NCI-H345 (cell line): ENCODE data around the gene FEM1A.
"Not testable (repeated sequence)": the region's sequence is repeated elsewhere in the genome, so short reads cannot be mapped to it uniquely, and the experiment has no call there.

Experiments used
- DNase-seq: peaks from one replicate; lab custom pipeline; 2025; lab: John Stamatoyannopoulos, UW

FEM1A gene

DNA sequence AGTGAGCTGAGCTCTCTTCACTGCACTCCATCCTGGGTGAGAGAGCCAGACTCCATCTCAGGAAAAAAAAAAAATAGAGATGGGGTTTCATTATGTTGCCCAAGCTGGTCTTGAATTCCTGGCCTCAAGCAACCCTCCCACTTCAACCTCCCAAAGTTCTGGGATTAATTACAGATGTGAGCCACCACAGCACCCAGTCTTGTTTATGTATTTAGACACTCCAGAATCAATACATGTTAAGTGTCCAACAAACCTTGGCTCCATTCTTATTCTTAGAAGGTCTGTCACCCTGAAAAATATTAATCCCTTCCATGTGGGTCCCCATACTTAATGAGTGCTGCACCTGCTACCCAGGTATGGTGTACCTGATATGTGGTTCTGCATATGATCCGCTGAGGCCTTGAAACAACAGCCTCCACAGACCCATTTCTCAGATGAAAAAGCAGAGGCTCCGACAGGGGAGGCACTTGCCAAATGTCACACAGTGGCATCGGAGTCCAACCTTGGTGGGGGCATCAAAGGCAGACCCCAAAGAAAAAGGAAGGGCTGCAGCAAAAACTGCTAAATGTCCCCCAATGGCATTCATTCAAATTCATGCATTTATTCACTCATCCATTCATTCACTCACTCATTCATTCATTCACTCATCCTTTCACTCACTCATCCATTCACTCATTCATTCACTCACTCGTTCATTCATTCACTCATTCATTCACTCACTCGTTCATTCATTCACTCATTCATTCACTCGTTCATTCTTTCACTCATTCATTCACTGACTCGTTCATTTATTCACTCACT lies 23.3 kb downstream of the FEM1A start:
- no peak for DNase-seq

DNA sequence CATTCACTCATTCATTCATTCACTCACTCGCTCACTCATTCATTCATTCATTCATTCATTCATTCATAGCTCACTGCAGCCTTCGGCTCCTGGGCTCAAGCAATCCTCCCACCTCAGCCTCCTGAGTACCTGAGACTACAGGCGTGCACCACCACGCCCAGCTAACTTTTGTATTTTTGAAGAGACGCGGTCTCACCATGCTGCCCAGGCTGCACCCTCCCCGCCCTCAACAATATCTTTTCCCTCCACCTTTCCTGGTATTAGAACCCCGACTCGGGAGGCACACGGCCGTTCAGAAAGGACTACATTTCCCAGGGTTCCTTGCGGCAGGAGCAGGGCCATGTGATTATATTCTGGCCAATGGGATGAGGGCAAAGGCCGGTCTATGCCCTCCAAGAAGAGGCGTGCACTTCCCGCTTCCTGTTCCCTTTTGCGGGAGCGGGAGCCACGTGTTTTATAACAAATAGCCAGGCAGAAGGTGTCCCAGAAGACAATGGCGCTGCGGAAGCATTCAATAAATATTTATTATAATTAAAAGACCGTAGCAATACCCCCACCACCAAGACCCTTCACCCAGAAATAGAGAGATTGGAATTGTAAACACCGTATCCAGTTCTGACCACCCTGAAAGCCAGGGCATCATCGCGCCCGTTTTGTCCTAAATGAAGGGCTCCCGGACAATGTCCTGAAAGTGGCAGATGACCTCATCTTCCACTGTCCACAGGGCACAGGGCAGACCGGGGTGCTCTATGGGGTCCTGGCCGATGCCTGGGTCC lies 24.1 kb downstream of the FEM1A start:
- DNase-seq: peak; percentile 93

DNA sequence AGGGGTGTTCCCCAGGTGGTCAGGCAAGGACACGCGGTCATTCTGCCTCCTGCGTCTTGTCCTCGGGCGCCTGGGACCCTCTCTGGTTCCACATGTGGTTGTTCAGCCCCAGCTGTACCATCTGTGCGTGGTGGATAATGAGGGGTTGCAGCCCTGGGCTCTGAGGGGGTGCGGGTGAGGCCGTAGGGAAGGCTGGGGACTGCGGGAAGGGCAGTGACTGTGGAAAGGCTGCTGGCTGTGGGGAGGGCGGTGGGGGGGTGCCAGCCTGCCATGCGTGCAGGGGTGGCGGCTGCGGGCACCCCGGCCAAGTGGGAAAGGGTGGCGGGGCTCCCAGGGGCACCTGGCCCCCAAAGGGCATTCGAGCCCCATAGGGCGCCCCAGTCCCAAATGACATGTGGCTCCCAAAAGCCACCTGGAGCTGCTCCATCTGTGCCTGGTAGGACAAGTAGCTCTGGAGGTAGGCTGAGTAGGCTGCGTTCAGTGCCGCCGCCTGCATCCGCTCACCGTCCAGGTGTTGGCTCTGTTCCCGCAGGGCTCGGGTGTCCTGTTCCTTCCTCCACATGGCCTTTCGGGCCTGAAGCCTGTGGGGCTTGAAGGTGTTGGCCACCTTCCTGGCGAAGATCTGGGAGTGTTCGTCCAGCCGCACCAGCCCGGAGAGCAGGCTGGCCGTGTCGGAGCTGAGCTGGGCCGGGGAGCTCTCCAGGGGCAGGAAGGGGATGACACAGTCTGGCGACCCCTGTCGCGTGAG lies 24.8 kb downstream of the FEM1A start:
- DNase-seq: no peak

DNA sequence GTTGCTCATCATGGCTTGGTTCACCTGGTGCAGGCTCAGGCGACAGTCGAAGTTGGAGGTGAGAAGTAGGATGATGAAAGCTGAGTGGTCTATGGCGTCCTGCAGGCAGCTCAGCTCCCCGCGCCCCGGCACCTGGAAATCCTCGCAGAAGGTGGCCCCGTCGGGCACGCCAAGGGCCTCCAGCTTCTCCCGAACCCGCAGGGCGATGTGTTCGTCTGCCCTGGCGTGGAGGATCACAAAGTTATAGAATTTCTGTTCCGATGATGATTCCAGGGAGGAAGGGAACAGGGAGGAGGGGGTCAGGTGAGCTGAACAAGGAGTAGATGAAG lies 25.4 kb downstream of the FEM1A start:
- DNase-seq: no peak

DNA sequence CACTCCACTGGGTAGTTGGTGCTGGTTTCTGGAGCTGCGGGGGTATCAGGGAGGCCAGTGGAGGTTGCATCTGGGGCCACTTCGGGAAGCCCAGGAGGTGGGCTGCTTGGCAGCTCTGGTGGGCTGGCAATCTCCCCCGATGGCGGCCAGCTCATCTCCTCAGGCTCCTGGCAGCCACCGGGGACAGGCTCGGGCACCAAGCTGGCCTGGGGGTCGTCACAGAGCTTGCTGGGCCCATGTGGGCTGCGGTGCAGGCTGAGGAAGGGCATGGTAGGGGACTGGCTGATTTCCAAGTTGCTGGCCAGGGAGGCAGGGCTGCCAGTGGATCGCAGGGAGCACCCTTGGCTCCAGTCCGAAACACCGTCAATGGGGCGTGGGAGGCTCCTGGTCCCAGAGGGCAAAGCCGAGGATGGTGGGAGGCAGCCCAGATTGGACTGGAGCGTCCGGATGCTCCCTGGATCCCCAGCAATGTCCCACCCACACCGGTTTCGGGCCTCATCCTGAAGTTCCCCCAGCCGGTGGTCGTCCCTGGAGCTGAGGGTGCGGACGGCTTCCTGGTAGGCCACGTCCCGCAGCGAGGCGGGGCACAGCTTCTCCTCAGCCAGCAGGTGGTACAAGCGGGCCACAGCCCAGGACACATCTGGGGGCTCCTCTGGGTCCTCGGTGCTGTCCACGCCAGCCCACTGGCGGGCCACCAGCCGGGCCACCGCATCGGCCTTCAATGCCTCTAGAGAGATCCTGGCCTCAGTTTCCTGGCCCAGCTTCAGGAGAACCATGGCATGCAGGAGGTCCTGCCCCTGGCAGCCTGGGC lies 26.1 kb downstream of the FEM1A start:
- no peak for DNase-seq

DNA sequence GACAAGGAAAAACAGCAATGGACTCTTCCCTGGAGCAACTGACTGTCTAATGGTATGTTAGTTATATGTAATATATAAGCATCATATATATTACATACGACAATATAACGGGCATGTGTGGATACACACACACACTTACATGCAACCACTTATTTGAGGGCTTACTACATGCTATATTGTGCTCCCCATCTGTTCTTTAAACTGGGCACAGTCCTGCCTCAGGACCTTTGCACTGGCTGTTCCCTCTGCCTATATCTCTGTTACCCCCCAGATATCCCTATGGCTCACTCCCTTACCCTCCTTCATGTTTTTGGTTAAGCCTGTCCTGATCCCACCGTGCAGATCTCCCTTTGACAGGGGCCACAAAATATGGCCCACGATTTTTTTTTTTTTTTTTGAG lies 29.7 kb downstream of the FEM1A start:
- DNase-seq: no peak

DNA sequence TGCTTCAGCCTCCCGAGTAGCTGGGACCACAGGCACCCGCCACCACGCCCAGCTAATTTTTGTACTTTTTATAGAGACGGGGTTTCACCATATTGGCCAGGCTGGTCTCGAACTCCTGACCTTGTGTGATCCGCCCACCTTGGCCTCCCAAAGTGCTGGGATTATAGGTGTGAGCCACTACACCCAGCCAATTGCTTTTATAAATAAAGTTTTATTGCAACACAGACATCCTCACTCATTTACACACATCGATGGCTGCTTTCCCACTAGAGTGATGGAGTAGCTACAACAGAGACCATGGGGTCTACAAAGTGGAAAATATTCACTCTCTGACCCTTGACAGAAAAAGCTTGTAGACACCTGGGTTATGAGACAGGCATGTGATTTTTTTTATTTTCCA lies 30.8 kb downstream of the FEM1A start:
- not testable (repeated sequence) for DNase-seq

DNA sequence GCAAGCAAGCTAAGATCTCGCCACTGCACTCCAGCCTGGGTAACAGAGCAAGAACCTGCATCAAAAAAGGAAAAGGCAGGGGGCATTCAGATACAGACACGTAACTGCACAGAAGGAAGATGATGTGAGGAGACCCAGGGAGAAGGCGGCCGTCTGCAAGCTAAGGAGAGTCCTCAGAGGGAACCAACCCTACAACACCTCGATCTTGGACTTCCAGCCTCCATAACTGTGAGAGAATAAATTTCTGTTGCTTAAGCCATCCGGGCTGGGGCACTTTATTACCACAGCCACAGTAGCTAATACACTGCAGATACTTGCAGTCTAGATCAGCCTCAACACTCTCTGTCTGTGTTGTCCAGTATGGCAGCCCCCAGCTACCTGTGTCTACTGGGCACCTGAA lies 32.0 kb downstream of the FEM1A start:
- no peak for DNase-seq

DNA sequence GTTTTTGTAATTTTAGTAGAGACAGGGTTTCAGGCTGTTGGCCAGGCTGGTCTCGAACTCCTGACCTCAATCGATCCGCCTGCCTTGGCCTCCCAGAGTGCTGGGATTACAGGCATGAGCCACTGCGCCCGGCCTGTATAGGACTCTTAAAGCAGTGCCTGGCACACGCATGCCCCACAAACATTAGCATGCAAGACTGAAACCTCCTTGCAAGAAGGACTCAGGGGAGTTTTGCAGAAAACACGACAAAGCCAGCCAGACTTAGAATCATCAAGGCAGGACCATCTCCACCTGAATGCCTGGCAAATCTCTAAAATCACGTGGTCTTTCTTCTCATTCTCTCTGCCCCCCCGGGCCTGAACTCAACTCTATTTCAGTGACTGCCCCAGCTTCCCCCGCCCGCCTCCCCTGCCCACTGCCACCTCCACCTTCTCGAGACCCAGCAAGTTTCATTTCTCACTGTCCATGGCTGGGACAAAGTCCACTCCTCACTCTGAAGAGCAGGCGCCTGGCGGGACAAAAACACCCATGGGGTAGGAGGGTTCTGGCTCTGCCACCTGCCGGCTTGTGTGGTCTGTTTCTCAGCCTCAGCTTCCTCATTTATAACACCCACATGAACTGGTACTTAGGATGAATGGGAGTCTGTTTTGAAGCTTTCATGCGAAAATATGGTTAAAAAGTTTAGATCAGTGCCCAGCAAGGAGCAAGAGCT lies 37.6 kb downstream of the FEM1A start:
- no peak for DNase-seq

DNA sequence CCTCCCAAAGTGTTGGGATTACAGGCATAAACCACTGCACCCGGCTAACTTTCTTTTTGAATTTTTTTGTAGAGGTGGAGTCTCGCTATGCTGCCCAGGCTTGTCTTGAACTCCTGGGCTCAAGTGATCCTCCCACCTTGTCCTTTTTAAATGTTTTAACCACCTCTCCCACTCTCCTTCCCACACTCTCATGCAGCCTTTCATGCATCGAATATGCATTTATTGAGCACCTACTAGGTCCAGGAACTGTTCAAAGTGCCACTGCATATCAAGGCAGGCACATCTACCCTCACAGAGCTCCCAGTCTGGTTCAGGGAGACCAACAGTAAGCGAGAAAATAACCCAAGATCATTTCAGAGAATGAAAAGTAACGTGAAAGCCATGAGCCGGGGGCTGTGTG lies 38.8 kb downstream of the FEM1A start:
- DNase-seq: no peak

DNA sequence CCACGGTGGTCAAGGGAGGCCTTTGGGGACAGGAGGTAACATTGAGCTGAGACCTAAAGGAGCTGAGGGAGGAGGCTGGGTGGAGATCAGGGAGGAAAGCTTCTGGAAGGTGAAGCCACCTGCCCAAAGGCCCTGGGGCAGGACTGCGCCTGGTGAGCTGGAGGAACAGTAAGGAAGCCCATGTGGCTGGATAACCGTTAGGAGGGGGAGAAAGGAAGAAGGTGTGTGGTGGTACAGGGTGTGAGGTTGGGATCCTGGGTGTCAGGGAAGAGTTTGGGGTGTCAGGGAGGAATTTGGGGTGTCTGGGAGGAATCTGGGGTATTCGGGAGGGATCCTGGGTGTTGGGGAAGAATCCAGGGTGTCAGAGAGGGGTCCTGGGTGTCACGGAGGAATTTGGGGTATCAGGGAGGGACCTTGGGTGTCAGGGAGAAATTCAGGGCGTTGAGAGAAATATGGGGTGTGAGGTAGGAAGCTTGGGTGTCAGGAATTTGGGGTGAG lies 39.3 kb downstream of the FEM1A start:
- DNase-seq: no peak

DNA sequence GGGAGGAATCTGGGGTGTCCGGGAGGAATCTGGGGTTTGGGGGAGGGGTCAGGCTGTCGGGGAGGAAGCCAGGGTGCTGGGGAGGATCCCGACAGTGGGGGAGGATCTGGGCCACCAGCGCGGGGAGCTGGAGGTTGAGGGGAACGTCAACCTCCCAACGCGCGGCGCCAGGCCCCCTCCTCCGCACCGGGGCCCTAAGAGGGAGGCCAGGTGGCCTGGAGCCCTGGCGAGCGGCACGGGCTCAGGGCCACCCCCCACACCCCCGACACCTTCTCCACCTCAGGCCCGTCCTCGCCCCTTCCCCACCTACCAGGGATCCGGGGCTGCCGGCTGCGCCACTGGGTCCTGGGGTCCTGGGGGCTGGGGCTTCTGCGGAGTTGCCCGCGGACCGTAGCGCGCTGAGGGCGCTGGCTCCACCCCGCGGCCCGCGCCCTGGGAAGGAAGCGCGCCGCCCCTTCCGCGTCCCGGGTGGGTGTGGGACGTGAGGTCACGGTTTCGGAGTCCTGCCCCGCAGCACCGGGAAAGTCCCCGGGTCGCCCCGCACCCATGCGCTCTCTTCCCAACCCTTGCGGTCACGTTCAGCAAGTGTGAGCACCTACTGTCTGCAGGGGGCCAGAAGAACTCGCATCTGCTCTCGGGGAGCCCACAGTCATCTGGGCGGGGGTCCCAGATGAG lies 39.9 kb downstream of the FEM1A start, which contains the start of gene TICAM1:
Gene TICAM1 (minus strand): TSS at position 409 of the 675 bp plus-strand sequence. CDS start 13,335 bp downstream, outside the sequence.
- DNase-seq: peak; percentile 31

DNA sequence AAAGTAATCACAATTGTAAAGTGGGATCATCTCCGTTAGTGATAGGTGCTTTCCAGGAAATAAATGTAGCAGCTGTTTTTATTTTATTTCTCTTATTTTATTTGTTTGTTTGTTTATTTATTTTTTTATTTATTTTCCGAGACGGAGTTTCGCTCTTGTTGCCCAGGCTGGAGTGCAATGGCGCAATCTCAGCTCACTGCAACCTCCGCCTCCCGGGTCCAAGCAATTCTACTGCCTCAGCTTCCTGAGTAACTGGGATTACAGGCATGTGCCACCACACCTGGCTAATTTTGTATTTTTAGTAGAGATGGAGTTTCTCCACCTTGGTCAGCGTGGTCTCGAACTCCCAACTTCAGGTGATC lies 40.4 kb downstream of the FEM1A start:
- DNase-seq: not testable (repeated sequence)

DNA sequence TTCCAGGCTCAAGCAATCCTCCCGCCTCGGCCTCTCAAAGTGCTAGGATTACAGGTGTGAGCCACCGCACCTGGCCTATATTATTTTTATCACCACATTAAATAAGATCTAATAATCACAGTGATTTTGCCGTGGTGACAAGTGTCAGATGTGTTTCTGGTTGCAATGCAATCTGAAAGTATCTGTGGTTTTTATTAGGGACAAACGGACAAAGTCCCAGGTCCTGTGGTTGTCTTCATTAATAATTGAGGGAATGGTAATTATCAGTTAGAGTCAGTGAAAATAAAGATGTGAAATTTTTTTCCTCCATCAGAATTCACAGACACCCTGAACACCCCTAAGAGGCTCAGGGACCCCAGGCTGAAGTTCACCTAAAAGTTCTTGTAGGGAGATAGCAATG lies 41.2 kb downstream of the FEM1A start:
- DNase-seq: no peak

DNA sequence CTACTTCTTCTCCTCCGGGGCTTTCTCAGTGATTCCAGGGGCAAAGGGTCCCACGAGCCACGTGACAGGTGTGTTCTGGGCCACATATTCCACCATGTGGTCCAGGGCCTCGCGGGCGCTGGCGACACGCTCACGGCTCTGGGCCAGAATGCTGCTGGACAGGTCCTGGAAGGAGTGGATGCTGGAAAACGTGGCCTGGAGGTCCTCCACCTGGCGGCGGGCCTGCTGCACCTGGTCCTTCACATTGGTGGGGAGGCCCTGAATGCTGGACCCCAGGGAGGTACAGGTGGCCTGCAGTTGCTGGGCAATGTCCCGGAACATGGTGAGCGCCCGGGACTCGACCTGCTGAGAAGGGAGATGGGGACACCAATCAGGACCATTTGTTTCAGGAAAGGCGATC lies 47.7 kb downstream of the FEM1A start:
- no peak for DNase-seq

DNA sequence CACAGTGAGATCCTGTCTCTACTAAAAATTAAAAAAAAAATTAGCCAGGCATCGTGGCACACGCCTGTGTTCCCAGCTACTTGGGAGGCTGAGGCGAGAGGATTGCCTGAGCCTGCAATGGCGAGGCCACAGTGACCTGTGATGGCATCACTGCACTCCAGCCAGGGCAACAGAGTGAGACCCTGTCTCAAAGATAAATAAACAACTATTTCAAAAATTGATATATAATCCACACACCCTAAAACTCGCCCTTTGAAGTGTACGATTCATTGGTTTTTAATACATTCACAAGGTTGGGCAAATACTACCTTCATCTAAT lies 52.1 kb downstream of the FEM1A start:
- DNase-seq: no peak

DNA sequence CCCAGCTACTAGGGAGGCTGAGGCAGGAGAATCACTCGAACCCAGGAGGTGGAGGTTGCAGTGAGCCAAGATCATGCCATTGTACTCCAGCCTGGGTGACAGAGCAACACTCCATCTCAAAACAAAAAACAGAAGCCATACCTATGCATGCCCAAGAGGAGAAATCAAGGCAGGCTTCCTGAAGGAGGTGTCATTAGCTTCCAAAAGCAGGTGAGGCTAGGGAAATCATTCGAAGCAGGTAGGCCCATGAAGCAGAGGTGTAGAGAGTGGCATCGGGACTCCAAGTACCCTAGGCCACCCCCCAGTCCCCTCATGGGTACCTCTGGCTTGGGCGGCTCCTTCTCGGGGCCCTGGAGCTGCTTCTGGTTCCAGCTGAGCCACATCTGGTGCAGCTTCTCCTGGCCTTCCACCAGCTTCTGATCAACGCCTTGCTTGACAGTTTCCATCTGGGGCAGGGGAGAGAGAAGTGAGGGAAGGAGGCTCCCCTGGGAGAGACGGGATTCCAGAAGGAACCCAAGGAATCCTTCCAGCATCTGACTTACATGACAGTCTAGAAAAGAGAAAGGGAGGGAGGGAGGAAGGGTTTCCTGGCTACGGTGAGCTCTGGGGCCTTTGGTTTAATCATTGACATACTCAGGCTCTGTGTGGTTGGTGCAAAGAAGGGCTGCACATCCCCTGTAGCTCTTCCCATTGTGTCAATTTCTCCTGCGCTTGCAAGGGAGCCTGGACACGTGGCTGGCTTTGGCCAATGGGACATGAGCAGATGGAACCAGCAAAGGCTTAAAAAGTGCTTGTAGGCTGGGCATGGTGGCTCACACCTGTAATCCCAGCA lies 53.0 kb downstream of the FEM1A start:
- DNase-seq: no peak

DNA sequence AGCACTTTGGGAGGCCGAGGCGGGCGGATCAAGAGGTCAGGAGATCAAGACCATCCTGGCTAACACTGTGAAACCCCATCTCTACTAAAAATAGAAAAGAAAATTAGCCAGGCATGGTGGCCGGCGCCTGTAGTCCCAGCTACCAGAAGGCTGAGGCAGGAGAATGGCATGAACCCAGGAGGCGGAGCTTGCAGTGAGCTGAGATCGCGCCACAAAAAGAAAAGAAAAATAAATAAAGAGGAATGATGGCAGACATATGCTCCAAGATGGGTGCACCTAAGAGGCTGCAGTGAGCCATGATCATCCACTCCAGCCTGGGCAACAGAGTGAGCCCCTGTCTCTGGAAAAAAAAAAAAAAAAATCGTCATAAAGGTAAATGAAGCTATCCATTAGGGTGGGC lies 54.4 kb downstream of the FEM1A start:
- DNase-seq: not testable (repeated sequence)

DNA sequence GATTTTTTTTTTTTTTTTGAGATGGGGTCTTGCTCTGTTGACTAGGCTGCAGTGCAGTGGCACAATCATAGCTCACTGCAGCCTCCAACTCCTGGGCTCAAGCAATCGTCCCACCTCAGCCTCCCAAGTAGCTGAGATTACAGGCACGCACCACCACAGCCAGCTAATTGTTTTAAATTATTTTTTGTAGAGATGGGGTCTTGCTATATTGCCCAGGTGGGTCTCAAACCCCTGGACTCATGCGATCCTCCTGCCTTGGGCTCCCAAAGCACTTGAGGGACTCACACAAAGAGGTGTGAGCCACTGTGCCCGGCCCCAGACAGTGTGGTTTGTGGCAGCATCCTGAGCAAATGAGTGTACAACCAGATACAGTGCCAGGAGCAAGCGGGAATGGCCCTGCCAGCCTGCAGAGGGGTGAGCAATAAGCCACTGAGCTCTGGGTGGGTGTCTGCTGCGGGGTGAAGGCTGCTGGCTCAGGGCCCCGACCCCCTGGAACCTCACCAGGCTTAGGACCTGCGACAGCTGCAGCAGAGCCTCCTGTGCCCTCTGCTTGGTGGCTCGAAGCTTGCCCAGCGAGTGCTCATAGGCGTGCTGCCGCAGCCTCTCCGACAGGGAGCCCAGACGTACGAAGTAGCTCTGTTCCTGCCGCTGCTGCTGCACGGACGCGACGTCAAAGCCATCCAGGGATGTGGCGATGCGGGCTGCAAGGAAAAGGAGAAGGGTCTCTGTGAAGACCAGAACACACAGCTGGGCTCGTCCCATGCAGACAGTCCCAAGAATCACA lies 55.8 kb downstream of the FEM1A start:
- no peak for DNase-seq
